Amniotic epithelial cell (primary cell): ENCODE data around the gene YARS1.

Source experiments
- DNase-seq: peaks from one replicate; pipeline ENCODE4 v3.0.0-alpha.2; 2010; ENCODE audit warnings: low read depth

Gene YARS1

DNA sequence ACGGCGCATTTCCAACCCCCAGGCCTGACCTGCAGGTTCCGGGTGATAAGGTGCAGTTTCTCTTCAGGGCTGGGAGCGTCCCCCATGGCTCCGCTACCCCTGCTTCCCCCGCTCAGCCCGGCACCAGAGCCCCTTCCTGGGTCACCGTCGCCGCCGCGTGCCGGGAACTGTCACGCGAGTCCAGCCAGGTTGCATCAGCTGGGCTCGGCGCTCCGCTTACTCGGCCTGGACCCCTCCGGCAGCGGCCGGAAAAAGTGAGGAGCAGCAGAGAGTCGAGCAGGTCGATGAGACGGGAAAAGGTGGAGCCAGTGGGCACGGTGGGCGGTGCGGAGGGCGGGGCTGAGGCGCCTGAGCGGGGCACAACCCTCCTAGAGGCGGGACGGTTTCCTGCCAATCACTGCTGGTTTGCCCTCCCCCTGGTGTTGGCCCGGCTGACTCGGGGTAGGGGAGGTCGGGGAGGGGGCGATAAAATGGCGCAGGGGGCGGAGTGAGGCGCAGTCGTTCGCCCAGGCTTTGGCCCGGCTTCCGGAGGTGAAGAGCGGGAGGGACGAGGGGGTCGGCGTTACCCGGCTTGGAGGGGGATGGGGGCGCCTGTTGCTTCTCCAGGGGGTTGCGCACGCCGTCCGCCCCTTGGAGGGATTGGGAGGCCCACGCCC, at the start of gene YARS1, which contains the start of gene S100PBP:
Gene YARS1, minus strand, starts transcription at position 200 of the 656 bp plus-strand sequence. Its CDS starts 114 bp downstream, at position 86.
Gene S100PBP, plus strand, starts transcription at position 495 of the 656 bp plus-strand sequence. CDS start 8,447 bp downstream, outside the sequence.
- DNase-seq: peak; percentile 97

GRCh38 chr1:32865639-32866405, 48.7 kb upstream of the YARS1 start:
- DNase-seq: no peak

DNA sequence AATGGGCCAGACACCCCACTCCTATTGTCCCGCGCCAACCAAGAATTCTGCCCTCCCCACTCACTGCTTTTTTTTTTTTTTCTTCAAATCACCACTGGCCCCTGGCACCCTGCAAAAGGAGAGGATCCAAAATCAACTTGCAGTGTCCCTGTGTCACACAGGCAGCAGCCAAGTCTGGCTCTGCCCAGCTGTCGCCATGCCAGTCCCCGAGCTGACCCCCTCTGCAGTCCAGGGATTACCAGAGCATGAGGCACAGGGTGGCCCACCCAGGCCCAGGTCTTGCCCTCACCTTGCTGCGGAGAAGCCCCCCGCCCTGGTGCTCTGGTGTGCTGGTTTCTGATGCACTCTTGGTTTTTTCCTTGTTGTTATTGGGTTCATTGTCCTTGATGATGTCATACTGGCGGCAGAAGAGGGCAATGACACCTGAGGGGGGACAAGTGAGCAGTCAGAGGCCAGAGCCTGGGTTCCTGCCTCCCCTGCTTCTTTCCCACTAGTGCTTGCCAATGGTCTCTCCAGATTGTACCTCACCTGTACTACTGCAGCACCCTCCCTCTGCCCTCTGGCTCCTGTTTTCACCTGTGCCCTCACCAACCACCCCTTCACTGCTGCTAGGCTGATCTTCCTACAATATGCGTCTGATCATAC, 47.3 kb upstream of the YARS1 start:
- DNase-seq: no peak

GRCh38 chr1:32863881-32864245, 46.7 kb upstream of the YARS1 start:
- no peak for DNase-seq

GRCh38 chr1:32863218-32863880, 46.2 kb upstream of the YARS1 start:
- DNase-seq: no peak

DNA sequence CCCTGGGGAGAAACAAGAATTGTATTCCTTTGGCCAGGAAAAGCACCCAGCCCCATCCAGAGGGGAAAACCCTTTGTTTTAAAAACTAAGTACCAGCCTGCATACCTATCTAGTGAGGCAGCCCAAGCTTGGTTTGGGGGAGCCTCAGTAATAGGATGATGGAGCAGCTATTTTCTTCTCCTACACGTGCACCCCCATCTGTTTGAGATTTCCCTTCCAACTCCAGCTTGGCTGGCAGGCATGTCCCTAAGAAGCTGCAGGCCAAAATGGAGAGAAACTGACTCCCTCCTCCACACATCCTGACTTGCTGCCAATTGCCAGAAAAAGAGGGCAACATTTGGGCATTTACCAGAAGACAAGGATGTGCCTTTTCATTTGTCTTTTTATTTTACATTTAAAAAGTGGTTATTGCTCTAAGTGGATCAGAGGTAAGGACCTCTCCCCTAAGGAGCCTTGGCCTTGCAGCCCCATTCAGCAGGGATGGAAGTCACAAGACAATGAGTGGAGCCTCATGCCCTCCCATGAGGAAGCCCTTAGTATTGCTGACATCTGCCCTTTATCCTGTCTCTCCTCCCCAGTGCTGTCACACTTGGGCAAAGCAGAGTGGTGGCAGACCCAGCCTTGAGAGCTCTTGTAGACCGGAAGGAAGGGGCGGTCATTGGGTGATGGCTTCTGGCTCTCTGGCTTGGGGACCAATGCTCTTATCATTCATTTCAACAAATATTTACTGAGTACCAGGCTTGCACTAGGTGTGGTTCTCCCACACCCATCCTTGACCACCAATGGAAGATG, 44.9 kb upstream of the YARS1 start:
- DNase-seq: no peak

DNA sequence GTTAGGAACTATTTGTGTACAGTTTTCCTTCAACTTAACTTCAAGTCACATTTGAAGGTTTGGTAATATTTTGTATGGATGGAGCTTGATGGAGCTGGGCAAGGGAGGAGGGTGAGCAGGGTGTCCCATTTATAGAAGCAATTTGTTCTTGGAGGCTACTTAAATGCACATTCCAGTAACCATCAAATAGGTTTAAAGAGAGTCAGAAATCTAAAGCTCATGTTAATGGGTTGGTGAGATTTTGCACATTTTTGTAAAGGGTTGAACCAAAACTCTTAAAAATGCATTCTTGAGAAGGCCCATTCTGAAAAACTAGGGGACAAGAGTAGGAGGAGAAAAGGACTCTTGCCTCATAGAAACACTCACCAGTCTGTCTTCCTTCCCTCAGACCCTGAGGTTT, 43.4 kb upstream of the YARS1 start:
- no peak for DNase-seq

DNA sequence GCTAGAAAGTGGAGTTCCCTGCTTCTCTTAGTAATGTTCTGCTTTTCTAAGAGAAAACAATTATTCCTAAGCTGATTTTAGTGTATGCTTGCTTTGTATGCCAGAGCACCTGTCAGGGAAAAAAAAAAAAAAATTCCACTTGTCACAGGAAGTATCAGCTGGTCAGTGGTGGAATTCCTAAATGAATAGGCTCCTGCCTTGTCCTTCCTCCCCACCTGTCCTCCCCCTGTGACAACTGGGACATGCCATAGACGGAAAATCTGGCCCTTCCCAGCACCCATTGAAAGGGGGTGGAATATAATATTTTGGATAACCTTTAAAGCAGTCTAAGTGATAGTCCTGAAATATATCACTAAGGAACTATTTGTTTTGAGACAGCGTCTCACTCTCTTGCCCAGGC, 42.8 kb upstream of the YARS1 start:
- no peak for DNase-seq

DNA sequence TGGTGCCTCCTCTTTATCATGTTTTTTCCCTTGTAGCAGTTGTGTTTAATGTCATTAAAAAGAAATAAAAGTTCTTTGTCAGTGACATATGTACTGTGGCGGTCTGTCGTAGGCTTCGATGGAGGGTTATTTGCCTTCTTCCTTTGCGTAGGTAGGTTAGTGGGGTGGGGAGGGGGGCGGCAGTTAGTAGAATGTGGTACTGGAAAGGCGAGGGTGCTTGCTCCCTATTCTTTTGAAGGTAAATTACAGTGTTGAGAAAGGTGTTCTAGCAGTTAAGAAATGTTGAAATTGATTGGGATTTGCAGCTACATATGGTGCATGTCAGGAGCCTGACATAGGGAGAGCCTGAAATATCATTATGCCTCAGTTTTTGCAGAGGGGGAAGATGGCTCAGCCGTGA, 41.6 kb upstream of the YARS1 start:
- no peak for DNase-seq

GRCh38 chr1:32858136-32858535, 41.0 kb upstream of the YARS1 start:
- no peak for DNase-seq

GRCh38 chr1:32855861-32856617, 38.9 kb upstream of the YARS1 start:
- DNase-seq: no peak

GRCh38 chr1:32848354-32849063, 31.4 kb upstream of the YARS1 start:
- no peak for DNase-seq

GRCh38 chr1:32831878-32832277, 14.7 kb upstream of the YARS1 start:
- no peak for DNase-seq

- no peak for DNase-seq
Observed at GRCh38 chr1:32830092-32830852, 13.1 kb upstream of the YARS1 start.

DNA sequence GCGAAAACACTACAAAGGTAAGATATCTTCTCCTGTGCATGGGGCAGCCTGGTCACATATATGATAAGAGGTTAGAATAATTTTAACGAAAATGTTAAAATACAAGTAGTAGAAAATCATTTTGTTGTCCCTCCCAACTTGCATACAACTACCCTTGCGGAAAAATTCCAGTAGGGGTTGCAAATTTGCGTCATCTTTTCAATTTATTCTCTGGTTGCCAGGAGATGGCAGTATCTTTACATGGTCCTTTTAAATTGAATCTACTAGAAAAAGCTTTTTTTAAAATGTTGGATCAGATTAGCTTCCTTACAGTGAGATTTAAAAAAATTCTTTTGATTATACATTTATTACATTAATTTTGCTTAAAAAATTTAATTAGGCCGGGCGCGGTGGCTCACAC, 11.2 kb upstream of the YARS1 start:
- no peak for DNase-seq

- no peak for DNase-seq
Observed at GRCh38 chr1:32825181-32825580, 8.0 kb upstream of the YARS1 start.

DNA sequence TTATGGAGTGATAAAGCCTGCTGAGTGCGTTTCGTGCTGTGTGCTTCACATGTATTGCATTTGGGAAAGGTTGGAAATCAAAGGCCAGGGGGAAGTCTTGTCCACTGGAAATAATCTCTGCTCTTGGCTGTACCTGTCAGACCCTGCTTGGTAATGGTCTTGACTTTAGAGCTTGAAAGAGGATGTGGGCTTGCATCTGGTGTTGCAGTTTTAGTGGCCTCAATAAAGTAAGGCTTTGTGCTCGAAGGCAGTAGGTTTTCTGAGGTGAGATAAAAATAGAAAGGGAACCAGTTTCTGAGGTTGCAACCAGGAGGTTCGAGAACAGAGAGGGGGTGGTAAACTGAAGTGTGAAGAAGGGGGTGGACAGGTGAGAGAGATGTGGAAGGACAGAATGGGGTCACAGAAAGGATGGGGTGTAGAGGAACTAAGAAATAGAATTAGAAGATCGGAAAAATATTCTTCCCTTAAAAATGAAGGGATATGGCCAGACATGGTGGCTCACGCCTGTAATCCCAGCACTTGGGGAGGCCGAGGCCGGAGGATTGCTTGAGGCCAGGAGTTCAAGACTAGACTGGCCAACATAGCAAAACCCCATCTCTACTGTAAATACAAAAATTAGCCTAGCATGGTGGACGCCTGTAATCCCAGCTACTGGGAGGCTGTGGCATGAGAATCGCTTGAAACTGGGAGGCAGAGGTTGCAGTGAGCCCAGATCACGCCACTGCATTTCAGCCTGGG, 1.8 kb upstream of the YARS1 start:
- no peak for DNase-seq

DNA sequence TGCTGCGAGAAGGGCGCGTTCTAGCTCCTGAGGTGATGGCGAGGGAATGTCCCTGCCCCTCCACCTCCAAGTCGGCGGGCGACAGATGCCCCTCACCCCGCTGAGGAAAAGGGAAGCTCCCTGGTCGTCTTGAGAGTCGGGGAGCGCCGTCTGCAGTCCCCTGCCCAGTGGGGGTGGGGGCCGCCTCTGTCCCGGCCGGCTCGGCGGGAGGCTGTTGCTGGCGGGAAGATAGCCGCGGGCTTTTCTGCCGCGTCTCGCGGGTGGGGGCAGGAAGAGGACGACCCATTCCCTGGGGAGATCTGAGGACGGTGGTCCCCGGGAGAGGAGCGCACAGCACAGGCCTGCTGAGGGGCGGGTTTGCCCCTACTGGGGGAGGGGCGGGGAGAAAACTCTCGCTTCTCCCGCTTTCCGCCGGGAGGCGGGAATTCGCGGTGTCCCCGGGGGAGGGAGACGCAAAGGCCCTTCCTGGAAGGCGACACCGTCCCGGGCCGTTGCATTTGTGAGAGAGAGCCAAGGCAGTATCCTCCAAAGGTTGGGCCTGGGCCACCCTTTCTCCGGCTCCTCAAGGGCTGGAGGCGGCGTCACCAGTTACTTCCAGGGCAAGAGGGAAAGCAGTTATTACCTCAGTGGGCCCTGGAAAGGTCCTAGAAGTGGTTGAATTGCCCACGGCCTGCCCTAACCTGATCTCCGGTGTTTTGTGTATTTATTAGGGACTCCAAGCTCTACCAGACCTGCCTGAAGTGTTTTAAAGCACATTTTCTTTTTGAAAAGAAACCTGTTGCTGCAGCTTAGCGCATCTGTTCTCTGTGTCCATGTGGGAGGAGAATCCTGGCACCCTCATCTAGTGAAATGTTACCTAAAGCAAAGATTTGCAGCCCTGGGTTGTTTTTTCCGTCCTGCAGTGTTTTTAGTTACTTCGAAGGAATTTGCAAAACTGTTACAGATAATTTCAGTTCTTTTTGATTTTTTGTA, 943 bp upstream of the YARS1 start:
- DNase-seq: no peak
